ENCODE results near the gene TMPRSS12. TPM values are rescaled to one million over a fixed set of nuclear protein-coding genes. Genes with fewer than 3 reads are reported as not detected.
"Not testable (repeated sequence)": the region's sequence is repeated elsewhere in the genome, so short reads cannot be mapped to it uniquely, and the experiment has no call there.

TMPRSS12 gene, protein sequence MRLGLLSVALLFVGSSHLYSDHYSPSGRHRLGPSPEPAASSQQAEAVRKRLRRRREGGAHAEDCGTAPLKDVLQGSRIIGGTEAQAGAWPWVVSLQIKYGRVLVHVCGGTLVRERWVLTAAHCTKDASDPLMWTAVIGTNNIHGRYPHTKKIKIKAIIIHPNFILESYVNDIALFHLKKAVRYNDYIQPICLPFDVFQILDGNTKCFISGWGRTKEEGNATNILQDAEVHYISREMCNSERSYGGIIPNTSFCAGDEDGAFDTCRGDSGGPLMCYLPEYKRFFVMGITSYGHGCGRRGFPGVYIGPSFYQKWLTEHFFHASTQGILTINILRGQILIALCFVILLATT
- not detected for total RNA-seq

DNA sequence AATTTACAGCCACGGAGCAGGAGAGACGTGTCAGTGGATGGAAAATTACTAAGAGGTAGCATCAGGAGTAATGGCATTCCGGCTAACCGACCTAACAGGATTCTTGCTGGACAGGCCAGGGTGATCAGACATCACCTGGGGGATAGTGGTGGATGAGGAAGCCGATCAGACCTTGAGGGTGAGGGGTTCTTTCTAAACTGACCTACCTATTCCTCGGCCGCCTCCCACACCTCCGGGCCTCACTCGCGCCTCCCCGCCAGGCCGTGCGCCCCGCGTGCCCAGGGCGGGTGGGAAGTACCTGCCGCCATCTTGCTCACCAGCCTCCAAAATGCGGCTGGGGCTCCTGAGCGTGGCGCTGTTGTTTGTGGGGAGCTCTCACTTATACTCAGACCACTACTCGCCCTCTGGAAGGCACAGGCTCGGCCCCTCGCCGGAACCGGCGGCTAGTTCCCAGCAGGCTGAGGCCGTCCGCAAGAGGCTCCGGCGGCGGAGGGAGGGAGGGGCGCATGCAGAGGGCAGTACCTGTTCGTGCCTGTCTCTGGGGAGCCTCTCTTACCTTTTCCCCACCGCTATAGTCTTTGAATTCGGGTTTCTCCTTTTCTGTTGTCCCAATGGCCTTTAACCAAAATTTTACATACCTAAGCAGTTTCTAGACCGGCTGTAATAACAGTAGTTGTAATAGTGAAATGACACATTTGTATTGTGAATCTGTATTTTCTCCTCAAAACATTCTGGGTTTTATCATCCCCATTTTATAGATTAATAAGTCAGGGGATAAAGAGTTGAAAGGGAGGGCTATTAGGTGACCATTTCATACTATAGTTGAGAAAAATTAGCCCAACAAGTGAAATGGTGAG is at the start of gene TMPRSS12:
Gene TMPRSS12 (plus strand): TSS at position 290 of the 857 bp plus-strand sequence. CDS start 39 bp downstream, at position 329.
- Histone ChIP-seq H3K27ac (no peak within 1 kb of the TSS), H3K9me3 (no peaks in the 10 kb centered on the region), H3K4me1 (ENCODE audit: control insufficient read depth in 1 of 2, low read depth in 2 of 2) (no peaks in the 10 kb centered on the region), H3K27me3 (replicated peaks; ENCODE audit: insufficient read depth) (no peaks in the 10 kb centered on the region), H3K36me3 (no peaks in the 10 kb centered on the region), H3K4me3 (peak within 1 kb of the TSS; percentile 68)
- ATAC-seq (ENCODE audit: insufficient number of reproducible peaks, low FRiP score, low read depth): no peak
- TF ChIP-seq, protein P1, sequence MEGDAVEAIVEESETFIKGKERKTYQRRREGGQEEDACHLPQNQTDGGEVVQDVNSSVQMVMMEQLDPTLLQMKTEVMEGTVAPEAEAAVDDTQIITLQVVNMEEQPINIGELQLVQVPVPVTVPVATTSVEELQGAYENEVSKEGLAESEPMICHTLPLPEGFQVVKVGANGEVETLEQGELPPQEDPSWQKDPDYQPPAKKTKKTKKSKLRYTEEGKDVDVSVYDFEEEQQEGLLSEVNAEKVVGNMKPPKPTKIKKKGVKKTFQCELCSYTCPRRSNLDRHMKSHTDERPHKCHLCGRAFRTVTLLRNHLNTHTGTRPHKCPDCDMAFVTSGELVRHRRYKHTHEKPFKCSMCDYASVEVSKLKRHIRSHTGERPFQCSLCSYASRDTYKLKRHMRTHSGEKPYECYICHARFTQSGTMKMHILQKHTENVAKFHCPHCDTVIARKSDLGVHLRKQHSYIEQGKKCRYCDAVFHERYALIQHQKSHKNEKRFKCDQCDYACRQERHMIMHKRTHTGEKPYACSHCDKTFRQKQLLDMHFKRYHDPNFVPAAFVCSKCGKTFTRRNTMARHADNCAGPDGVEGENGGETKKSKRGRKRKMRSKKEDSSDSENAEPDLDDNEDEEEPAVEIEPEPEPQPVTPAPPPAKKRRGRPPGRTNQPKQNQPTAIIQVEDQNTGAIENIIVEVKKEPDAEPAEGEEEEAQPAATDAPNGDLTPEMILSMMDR (IDR thresholded peaks at IDR 0.05): no peak
- DNase-seq (ENCODE audit: low spot score): no peak

DNA sequence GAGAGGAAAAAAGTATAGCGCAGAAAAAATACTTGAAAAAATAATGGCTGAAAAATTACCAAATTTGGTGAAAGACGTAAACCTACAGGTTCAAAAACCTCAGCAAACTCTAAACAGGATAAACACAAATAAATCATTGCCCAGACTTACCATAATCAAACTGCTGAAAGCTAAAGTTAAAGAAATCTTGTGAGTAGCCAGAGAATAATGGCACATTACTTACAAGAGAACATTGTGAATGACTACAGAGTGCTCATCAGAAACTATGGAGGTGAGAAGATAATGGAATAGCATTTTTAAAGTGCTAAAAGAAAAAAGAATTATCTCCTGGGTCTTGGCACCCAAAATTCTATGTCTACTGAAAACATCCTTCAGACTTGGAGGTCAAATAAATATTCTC is 42.8 kb upstream of the TMPRSS12 start:
- Histone ChIP-seq H3K27me3 (replicated peaks; ENCODE audit: insufficient read depth) (no peaks in the 10 kb centered on the region), H3K9me3 (peaks cover 10% of the 10 kb centered on the region), H3K4me3 (no peak overlapping the region), H3K27ac (no peak overlapping the region), H3K4me1 (ENCODE audit: control insufficient read depth in 1 of 2, low read depth in 2 of 2) (no peaks in the 10 kb centered on the region), H3K36me3 (peaks cover 46% of the 10 kb centered on the region)
- no peak for DNase-seq (ENCODE audit: low spot score)
- TF ChIP-seq, protein P1 (IDR thresholded peaks at IDR 0.05): no peak
- ATAC-seq (ENCODE audit: insufficient number of reproducible peaks, low FRiP score, low read depth): no peak

DNA sequence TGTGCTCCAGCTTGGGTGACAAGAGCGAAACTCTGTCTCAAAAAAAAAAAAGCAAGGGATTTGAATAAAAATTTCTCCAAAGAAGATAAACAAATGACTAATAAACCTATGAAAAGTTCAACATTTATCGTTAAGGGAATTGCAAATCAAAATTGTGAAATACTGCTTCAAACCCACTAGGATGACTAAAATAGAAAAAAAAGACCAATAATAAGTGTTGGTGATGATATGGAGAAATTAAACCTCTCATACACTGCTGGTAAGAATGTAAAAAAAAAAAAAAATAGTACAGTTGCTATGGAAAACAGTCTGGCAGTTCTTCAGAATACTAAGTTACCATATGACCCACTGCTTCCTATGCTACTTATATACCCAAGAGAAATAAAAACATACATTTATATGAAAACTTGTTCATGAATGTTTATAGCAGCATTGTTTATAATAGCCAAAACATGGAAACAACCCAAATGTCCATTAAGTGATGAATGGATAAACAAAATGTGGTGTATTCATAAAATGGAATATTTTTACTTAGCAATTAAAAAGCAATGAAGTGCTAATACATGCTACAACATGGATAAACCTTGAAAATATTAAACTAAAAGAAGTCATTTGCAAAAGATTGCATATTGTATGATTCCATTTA is 39.4 kb upstream of the TMPRSS12 start:
- H3K9me3 ChIP-seq: peaks cover 10% of the 10 kb centered on the region
- no peak for ATAC-seq (ENCODE audit: insufficient number of reproducible peaks, low FRiP score, low read depth)
- H3K36me3 ChIP-seq: peaks cover 25% of the 10 kb centered on the region

DNA sequence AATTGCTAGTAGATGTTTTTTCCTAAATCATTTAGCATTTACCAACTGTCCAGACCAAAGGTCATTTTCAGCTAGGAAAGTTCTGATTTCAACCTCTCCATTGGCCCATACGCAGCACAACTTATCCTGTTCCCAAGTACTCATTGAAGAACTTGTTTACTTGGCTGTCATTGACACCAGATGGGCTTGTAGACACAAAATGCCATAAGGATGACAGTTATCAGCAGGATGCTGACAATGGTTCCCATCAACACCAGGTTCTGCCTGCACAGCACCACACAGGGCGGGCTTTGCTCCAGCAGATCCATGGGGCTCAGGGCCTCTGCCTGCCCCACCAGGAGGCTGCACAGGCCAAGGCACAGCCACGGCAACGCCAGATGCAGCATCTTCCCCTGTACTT is 36.5 kb upstream of the TMPRSS12 start:
- TF ChIP-seq, protein P1 (IDR thresholded peaks at IDR 0.05): no peak
- no peak for DNase-seq (ENCODE audit: low spot score)
- no peak for ATAC-seq (ENCODE audit: insufficient number of reproducible peaks, low FRiP score, low read depth)

More for the DNA sequence above, 39.4 kb upstream of the TMPRSS12 start:
- no peaks in the 10 kb centered on the region for H3K27me3 ChIP-seq (replicated peaks; ENCODE audit: insufficient read depth)
- TF ChIP-seq, protein P1 (IDR thresholded peaks at IDR 0.05): no peak
- no peak overlapping the region for H3K27ac ChIP-seq
- H3K4me3 ChIP-seq: no peak overlapping the region
- no peak for DNase-seq (ENCODE audit: low spot score)
- H3K4me1 ChIP-seq (ENCODE audit: control insufficient read depth in 1 of 2, low read depth in 2 of 2): no peaks in the 10 kb centered on the region

DNA sequence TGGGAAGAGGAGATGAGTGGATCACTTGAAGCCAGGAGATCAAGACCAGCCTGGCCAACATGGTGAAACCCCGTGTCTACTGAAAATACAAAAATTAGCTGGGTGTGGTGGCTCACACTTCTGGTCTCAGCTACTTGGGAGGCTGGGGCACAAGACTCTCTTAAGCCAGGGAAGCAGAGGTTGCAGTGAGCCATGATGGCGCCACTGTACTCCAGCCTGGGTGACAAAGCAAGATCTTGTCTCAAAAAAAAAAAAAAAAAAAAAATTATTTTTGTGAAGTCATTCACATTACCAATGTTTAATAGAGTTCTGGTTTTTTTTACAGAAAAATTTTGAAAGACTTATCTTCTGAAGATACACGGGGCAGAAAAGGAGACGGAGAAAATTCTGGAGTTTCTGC is 33.6 kb upstream of the TMPRSS12 start:
- DNase-seq (ENCODE audit: low spot score); ATAC-seq (ENCODE audit: insufficient number of reproducible peaks, low FRiP score, low read depth); H3K9me3 ChIP-seq; H3K4me3 ChIP-seq; H3K4me1 ChIP-seq (ENCODE audit: control insufficient read depth in 1 of 2, low read depth in 2 of 2); H3K27me3 ChIP-seq (replicated peaks; ENCODE audit: insufficient read depth); H3K27ac ChIP-seq: not testable (repeated sequence)
- peaks cover 22% of the 10 kb centered on the region for H3K36me3 ChIP-seq

More for the DNA sequence above, 36.5 kb upstream of the TMPRSS12 start:
- no peaks in the 10 kb centered on the region for H3K4me1 ChIP-seq (ENCODE audit: control insufficient read depth in 1 of 2, low read depth in 2 of 2)
- no peak overlapping the region for H3K27ac ChIP-seq
- H3K9me3 ChIP-seq: no peaks in the 10 kb centered on the region
- no peak overlapping the region for H3K4me3 ChIP-seq
- peaks cover 25% of the 10 kb centered on the region for H3K36me3 ChIP-seq
- H3K27me3 ChIP-seq (replicated peaks; ENCODE audit: insufficient read depth): no peaks in the 10 kb centered on the region

DNA sequence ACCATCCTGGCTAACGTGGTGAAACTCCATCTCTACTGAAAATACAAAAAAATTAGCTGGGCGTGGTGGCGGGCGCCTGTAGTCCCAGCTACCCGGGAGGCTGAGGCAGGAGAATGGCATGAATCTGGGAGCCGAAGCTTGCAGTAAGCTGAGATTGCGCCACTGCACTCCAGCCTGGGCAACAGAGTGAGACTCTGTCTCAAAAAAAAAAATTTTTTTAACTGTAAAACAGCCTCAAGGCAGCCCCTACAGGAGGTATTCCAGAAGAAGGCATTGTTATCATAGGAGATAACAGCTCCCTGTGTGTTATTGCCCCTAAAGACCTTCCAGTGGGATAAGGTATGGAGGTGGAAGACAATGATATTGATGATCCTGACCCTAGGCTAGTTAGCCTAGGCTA is 27.8 kb upstream of the TMPRSS12 start:
- not testable (repeated sequence) for DNase-seq (ENCODE audit: low spot score); H3K27ac ChIP-seq; H3K9me3 ChIP-seq; H3K4me3 ChIP-seq; ATAC-seq (ENCODE audit: insufficient number of reproducible peaks, low FRiP score, low read depth); H3K27me3 ChIP-seq (replicated peaks; ENCODE audit: insufficient read depth); H3K4me1 ChIP-seq (ENCODE audit: control insufficient read depth in 1 of 2, low read depth in 2 of 2)
- H3K36me3 ChIP-seq: peaks cover 22% of the 10 kb centered on the region
